ENCODE data around the gene RAB5B.
A peak's percentile ranks its signal among the peaks of the same experiment; 100 is the strongest.

Gene RAB5B

GRCh38 chr12:55942055-55942454 is 31.8 kb upstream of the RAB5B start:
- no peak overlapping the region for H3K27ac ChIP-seq
- ChIA-PET POLR2A (ENCODE audit: low non-redundant PET) (no interaction called here), CTCF (no interaction called here)
- no peak for DNase-seq (ENCODE audit: low spot score)
- TF ChIP-seq CTCF (conservative IDR thresholded peaks at IDR 0.05; ENCODE audit: low read depth) = no peak

- H3K27ac ChIP-seq = no peak overlapping the region
- ChIA-PET POLR2A (ENCODE audit: low non-redundant PET) (no interaction called here), CTCF (interaction anchor here (0.6 kb wide), 1 partner anchor 8 kb away, joined by 3 read pairs; no protein-coding TSS in a partner anchor)
- no peak for TF ChIP-seq CTCF (conservative IDR thresholded peaks at IDR 0.05; ENCODE audit: low read depth)
- no peak for DNase-seq (ENCODE audit: low spot score)
These were observed 31.2 kb upstream of the RAB5B start for GRCh38 chr12:55942577-55943136.

GRCh38 chr12:55946553-55946952 is 27.3 kb upstream of the RAB5B start:
- ChIA-PET CTCF (no interaction called here), POLR2A (ENCODE audit: low non-redundant PET) (no interaction called here)
- H3K27ac ChIP-seq = peak overlapping the region; percentile 27
- TF ChIP-seq CTCF (conservative IDR thresholded peaks at IDR 0.05; ENCODE audit: low read depth) = no peak
- no peak for DNase-seq (ENCODE audit: low spot score)

GRCh38 chr12:55955344-55955743 is 18.5 kb upstream of the RAB5B start:
- no peak for DNase-seq (ENCODE audit: low spot score)
- CTCF ChIA-PET = interaction anchor here (0.5 to 2.5 kb wide), 5 partner anchors 15 to 233 kb away, joined by 3 to 13 read pairs (median 3); no protein-coding TSS in a partner anchor
- peak overlapping the region; percentile 72 for H3K27ac ChIP-seq
- no peak for TF ChIP-seq CTCF (conservative IDR thresholded peaks at IDR 0.05; ENCODE audit: low read depth)
- POLR2A ChIA-PET (ENCODE audit: low non-redundant PET) = interaction anchor here (0.9 kb wide), 1 partner anchor 18 kb away, joined by 3 read pairs; the partner anchor contains the start of gene RAB5B

GRCh38 chr12:55955800-55956508 is 17.9 kb upstream of the RAB5B start:
- peak; percentile 88 for DNase-seq (ENCODE audit: low spot score)
- no peak; the same call in 1 of the 2 replicates for TF ChIP-seq CTCF (conservative IDR thresholded peaks at IDR 0.05; ENCODE audit: low read depth)
- peak overlapping the region; percentile 72 for H3K27ac ChIP-seq
- ChIA-PET POLR2A (ENCODE audit: low non-redundant PET) (interaction anchor here (0.9 to 2.0 kb wide), 2 partner anchors 18 kb away, joined by 3 to 9 read pairs; partner anchors contain the start of gene RAB5B), CTCF (interaction anchor here (0.5 to 2.5 kb wide), 5 partner anchors 16 to 232 kb away, joined by 3 to 13 read pairs (median 3); no protein-coding TSS in a partner anchor)

- no peak for DNase-seq (ENCODE audit: low spot score)
- no peak for TF ChIP-seq CTCF (conservative IDR thresholded peaks at IDR 0.05; ENCODE audit: low read depth)
- peak overlapping the region; percentile 1; the same call in 1 of the 2 replicates for H3K27ac ChIP-seq
- CTCF ChIA-PET = interaction anchor here (0.5 to 2.5 kb wide), 3 partner anchors 17 to 578 kb away, joined by 3 to 13 read pairs (median 6); no protein-coding TSS in a partner anchor
- POLR2A ChIA-PET (ENCODE audit: low non-redundant PET) = interaction anchor here (2.0 kb wide), 1 partner anchor 17 kb away, joined by 9 read pairs; the partner anchor contains the start of gene RAB5B
These were observed 16.6 kb upstream of the RAB5B start for GRCh38 chr12:55957106-55957859.

Data from RWPE1 (cell line).